OCI-LY7 (cell line): ENCODE measurements around the gene DNASE1L1. TPM values are rescaled to one million over a fixed set of nuclear protein-coding genes. Genes with fewer than 3 reads are reported as not detected.

Experiments
- BruUV-seq: library from RNA; stranded (reverse); fragments of 400-500 nt; replicated peaks from 2 replicates; lab custom pipeline; 2021; lab: Mats Ljungman, UMichigan
- CTCF ChIA-PET: fragments of 300-600 bp; sonication (Branson Sonifier 250); formaldehyde crosslinking; loops from one replicate; lab custom pipeline; 2022; ENCODE audit warnings: antibody characterized with exemption; ENCODE audit not compliant: unreplicated experiment; lab: Charles Lee
- POLR2A ChIA-PET: fragments of 300-600 bp; sonication (Branson Sonifier 250); formaldehyde crosslinking; loops from one replicate; lab custom pipeline; 2022; ENCODE audit warnings: antibody characterized with exemption; lab: Charles Lee
- DNase-seq: peaks from one replicate; pipeline ENCODE4 v3.0.0-alpha.2; 2015; ENCODE audit warnings: low spot score
- H2AFZ ChIP-seq: fragments of 200-600 bp; sonication (generic), shearing (Covaris generic); 2 replicates; pipeline ENCODE4 v1.6.1; 2014; ENCODE audit warnings: mild to moderate bottlenecking, antibody characterized with exemption, low read length, moderate library complexity
- H3K27ac ChIP-seq: fragments of 200-600 bp; sonication (generic); 2 replicates; pipeline ENCODE4 v1.5.1; 2014; ENCODE audit warnings: mixed run types, low read depth, mild to moderate bottlenecking, moderate library complexity, low read length, inconsistent platforms; ENCODE audit not compliant: poor library complexity, severe bottlenecking
- H3K36me3 ChIP-seq: fragments of 200-600 bp; sonication (generic); 2 replicates; pipeline ENCODE4 v1.6.1; 2014; ENCODE audit warnings: mild to moderate bottlenecking, antibody characterized with exemption, low read length, moderate library complexity, mixed read lengths; ENCODE audit not compliant: insufficient read depth
- H3K4me1 ChIP-seq: fragments of 200-600 bp; sonication (generic); 2 replicates; pipeline ENCODE4 v1.5.1; 2014; ENCODE audit warnings: mild to moderate bottlenecking, low read length; ENCODE audit not compliant: insufficient read depth, poor library complexity, severe bottlenecking
- H3K4me2 ChIP-seq: fragments of 200-600 bp; sonication (generic); 2 replicates; pipeline ENCODE4 v1.6.1; 2014; ENCODE audit warnings: mild to moderate bottlenecking, low read length
- H3K4me3 ChIP-seq: fragments of 200-600 bp; sonication (generic); 2 replicates; pipeline ENCODE4 v1.5.1; 2014; ENCODE audit warnings: mild to moderate bottlenecking, low read depth, low read length; ENCODE audit not compliant: poor library complexity, severe bottlenecking
- H3K79me2 ChIP-seq: fragments of 200-600 bp; sonication (generic); 2 replicates; pipeline ENCODE4 v1.6.1; 2016; ENCODE audit warnings: low read depth, mild to moderate bottlenecking, low read length, moderate library complexity, mixed read lengths; ENCODE audit not compliant: insufficient read depth
- H3K9me2 ChIP-seq: fragments of 200-600 bp; sonication (generic); 2 replicates; pipeline ENCODE4 v1.6.1; 2016; ENCODE audit warnings: mild to moderate bottlenecking, low read length, mixed read lengths; ENCODE audit not compliant: insufficient read depth
- H3K9me3 ChIP-seq: fragments of 200-600 bp; sonication (generic); 2 replicates; pipeline ENCODE4 v1.6.1; 2014; ENCODE audit warnings: mild to moderate bottlenecking, mixed run types, low read length, mixed read lengths
- H4K20me1 ChIP-seq: fragments of 200-600 bp; sonication (generic); 2 replicates; pipeline ENCODE4 v1.6.1; 2014; ENCODE audit warnings: mild to moderate bottlenecking, antibody characterized with exemption, low read length, moderate library complexity, mixed read lengths; ENCODE audit not compliant: insufficient read depth
- CTCF ChIP-seq: fragments of 200-600 bp; sonication (generic); conservative IDR thresholded peaks from 2 replicates; pipeline ENCODE4 v1.5.1; 2014; ENCODE audit warnings: mild to moderate bottlenecking, antibody characterized with exemption, low read length, moderate library complexity, mixed read lengths
- EZH2phosphoT487 ChIP-seq: fragments of 200-600 bp; sonication (generic); IDR thresholded peaks from 2 replicates; pipeline ENCODE4 v1.6.1; 2018; ENCODE audit warnings: low read depth, borderline replicate concordance, mild to moderate bottlenecking, mixed run types, antibody characterized with exemption, low read length, moderate library complexity, mixed read lengths
- intact Hi-C: fragments of 100-400 bp; cut with micrococcal nuclease; formaldehyde crosslinking; loops from one replicate; pipeline ENCODE4 v1.10.0; 2022; ENCODE audit not compliant: unreplicated experiment
- total RNA-seq, 2 experiments: library from RNA; depleted of rRNA in 1 of 2; stranded (reverse); fragments of >200 nt in 1 of 2; shearing (Covaris generic) in 1 of 2; gene quantifications; 2 replicates each; pipeline ENCODE4 v1.2.3, GENCODE V29; 2014 to 2022

Gene DNASE1L1
- total RNA-seq, 2 experiments from 2014 or later: 23.1 to 30.1 TPM

- H3K4me3 ChIP-seq: no peak overlapping the region
- intact Hi-C loops: no loop called here
- CTCF ChIA-PET: no interaction called here
- no peaks in the 10 kb centered on the region for H3K79me2 ChIP-seq
- H3K9me3 ChIP-seq: no peaks in the 10 kb centered on the region
- H4K20me1 ChIP-seq: no peaks in the 10 kb centered on the region
- TF ChIP-seq EZH2phosphoT487 (no peak), CTCF (no peak)
- no peaks in the 10 kb centered on the region for H3K9me2 ChIP-seq
- no TSS peak for BruUV-seq
- no peak overlapping the region for H3K27ac ChIP-seq
- POLR2A ChIA-PET: no interaction called here
- H3K36me3 ChIP-seq: peaks cover 52% of the 10 kb centered on the region
- H2AFZ ChIP-seq: no peak overlapping the region
- H3K4me1 ChIP-seq: no peaks in the 10 kb centered on the region
- DNase-seq: no peak
- no peak overlapping the region for H3K4me2 ChIP-seq
Observed at GRCh38 chrX:154355094-154355775, 53.8 kb downstream of the DNASE1L1 start.

GRCh38 chrX:154354516-154354915 lies 54.5 kb downstream of the DNASE1L1 start:
- H3K9me3 ChIP-seq: no peaks in the 10 kb centered on the region
- no peaks in the 10 kb centered on the region for H3K79me2 ChIP-seq
- ChIA-PET POLR2A (no interaction called here), CTCF (no interaction called here)
- BruUV-seq: no TSS peak
- H3K27ac ChIP-seq: no peak overlapping the region
- intact Hi-C loops: no loop called here
- H4K20me1 ChIP-seq: no peaks in the 10 kb centered on the region
- H2AFZ ChIP-seq: no peak overlapping the region
- H3K9me2 ChIP-seq: no peaks in the 10 kb centered on the region
- TF ChIP-seq CTCF (no peak), EZH2phosphoT487 (no peak)
- no peak overlapping the region for H3K4me2 ChIP-seq
- no peak overlapping the region for H3K4me3 ChIP-seq
- no peak for DNase-seq
- H3K36me3 ChIP-seq: peaks cover 54% of the 10 kb centered on the region
- H3K4me1 ChIP-seq: no peaks in the 10 kb centered on the region

- H3K9me3 ChIP-seq: no peaks in the 10 kb centered on the region
- no peak overlapping the region for H3K4me2 ChIP-seq
- H3K36me3 ChIP-seq: peaks cover 53% of the 10 kb centered on the region
- POLR2A ChIA-PET: no interaction called here
- H2AFZ ChIP-seq: no peak overlapping the region
- CTCF ChIA-PET: no interaction called here
- H4K20me1 ChIP-seq: no peaks in the 10 kb centered on the region
- intact Hi-C loops: no loop called here
- no peak for DNase-seq
- no peak overlapping the region for H3K4me3 ChIP-seq
- no peak for TF ChIP-seq CTCF
- TF ChIP-seq EZH2phosphoT487: no peak
- H3K9me2 ChIP-seq: no peaks in the 10 kb centered on the region
- no peaks in the 10 kb centered on the region for H3K79me2 ChIP-seq
- H3K27ac ChIP-seq: no peak overlapping the region
- no TSS peak for BruUV-seq
- no peaks in the 10 kb centered on the region for H3K4me1 ChIP-seq
Observed at GRCh38 chrX:154354013-154354412, 55.0 kb downstream of the DNASE1L1 start.
